Measurements from ENCODE around the gene LRRC27.

LRRC27 gene

GRCh38 chr10:132400547-132401151 is 68.7 kb downstream of the LRRC27 start:
- no peak overlapping the region for H3K4me3 ChIP-seq (ENCODE audit: low read length)
- no peak for DNase-seq (ENCODE audit: low read depth)
- TF ChIP-seq, protein P1, sequence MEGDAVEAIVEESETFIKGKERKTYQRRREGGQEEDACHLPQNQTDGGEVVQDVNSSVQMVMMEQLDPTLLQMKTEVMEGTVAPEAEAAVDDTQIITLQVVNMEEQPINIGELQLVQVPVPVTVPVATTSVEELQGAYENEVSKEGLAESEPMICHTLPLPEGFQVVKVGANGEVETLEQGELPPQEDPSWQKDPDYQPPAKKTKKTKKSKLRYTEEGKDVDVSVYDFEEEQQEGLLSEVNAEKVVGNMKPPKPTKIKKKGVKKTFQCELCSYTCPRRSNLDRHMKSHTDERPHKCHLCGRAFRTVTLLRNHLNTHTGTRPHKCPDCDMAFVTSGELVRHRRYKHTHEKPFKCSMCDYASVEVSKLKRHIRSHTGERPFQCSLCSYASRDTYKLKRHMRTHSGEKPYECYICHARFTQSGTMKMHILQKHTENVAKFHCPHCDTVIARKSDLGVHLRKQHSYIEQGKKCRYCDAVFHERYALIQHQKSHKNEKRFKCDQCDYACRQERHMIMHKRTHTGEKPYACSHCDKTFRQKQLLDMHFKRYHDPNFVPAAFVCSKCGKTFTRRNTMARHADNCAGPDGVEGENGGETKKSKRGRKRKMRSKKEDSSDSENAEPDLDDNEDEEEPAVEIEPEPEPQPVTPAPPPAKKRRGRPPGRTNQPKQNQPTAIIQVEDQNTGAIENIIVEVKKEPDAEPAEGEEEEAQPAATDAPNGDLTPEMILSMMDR (IDR thresholded peaks at IDR 0.05; ENCODE audit: insufficient read depth, low read depth, low read length, missing control alignments), result no peak

- TF ChIP-seq, protein P1 (IDR thresholded peaks at IDR 0.05; ENCODE audit: insufficient read depth, low read depth, low read length, missing control alignments), result no peak
- DNase-seq (ENCODE audit: low read depth), result no peak
- H3K4me3 ChIP-seq (ENCODE audit: low read length), result no peak overlapping the region
Observed at GRCh38 chr10:132401401-132402118, 69.6 kb downstream of the LRRC27 start.

DNA sequence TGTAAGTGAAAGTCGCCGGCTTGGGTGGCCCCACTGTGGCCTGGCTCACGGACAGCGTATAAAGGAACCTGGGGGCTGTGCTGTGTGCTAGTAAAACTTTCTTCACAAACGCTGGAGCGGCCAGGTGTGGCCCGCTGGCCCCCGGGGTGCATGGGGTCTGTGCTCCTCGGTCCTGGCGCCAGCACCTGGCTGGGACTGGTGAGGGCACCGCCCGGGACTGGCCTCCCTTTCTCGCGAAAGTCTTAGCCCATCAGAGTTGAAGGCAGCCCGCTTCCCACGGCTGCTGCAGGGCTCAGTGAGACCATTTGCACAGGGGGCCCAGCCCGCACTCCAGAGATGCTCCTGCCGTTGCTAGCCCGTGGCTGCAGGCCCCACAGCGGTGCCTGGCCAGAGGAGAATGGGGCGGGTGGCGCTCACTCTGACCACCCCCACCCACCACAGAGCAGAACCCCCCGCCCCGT is 70.8 kb downstream of the LRRC27 start:
- DNase-seq (ENCODE audit: low read depth), result no peak
- TF ChIP-seq, protein P1 (IDR thresholded peaks at IDR 0.05; ENCODE audit: insufficient read depth, low read depth, low read length, missing control alignments), result no peak
- no peak overlapping the region for H3K4me3 ChIP-seq (ENCODE audit: low read length)

- TF ChIP-seq, protein P1 (IDR thresholded peaks at IDR 0.05; ENCODE audit: insufficient read depth, low read depth, low read length, missing control alignments), result no peak
- DNase-seq (ENCODE audit: low read depth), result peak; percentile 62
- H3K4me3 ChIP-seq (ENCODE audit: low read length), result no peak overlapping the region
Observed at GRCh38 chr10:132403511-132404168, 71.6 kb downstream of the LRRC27 start.

- no peak overlapping the region for H3K4me3 ChIP-seq (ENCODE audit: low read length)
- TF ChIP-seq, protein P1 (IDR thresholded peaks at IDR 0.05; ENCODE audit: insufficient read depth, low read depth, low read length, missing control alignments), result no peak
- DNase-seq (ENCODE audit: low read depth), result no peak
Observed at GRCh38 chr10:132404169-132404880, 72.3 kb downstream of the LRRC27 start.

- TF ChIP-seq, protein P1 (IDR thresholded peaks at IDR 0.05; ENCODE audit: insufficient read depth, low read depth, low read length, missing control alignments), result no peak
- DNase-seq (ENCODE audit: low read depth), result no peak
- H3K4me3 ChIP-seq (ENCODE audit: low read length), result no peak overlapping the region
Observed at GRCh38 chr10:132404911-132405462, 73.0 kb downstream of the LRRC27 start.
